Measurements from ENCODE around the gene CIT.
"Not testable (repeated sequence)": the region's sequence is repeated elsewhere in the genome, so short reads cannot be mapped to it uniquely, and the experiment has no call there.

Gene CIT

GRCh38 chr12:119876761-119877638 is at the start of gene CIT:
TSS of gene CIT (minus strand) at chr12:119877320. CDS start at chr12:119876168, 1,152 bp downstream.
- peak; percentile 94 for DNase-seq

GRCh38 chr12:119925269-119925668 is 48.1 kb upstream of the CIT start:
- no peak for DNase-seq

GRCh38 chr12:119920064-119920463 is 42.9 kb upstream of the CIT start:
- no peak for DNase-seq

GRCh38 chr12:119915894-119916510 is 38.9 kb upstream of the CIT start:
- no peak for DNase-seq

- DNase-seq, result no peak
These were observed 37.5 kb upstream of the CIT start for GRCh38 chr12:119914666-119915065.

GRCh38 chr12:119913536-119914330 is 36.6 kb upstream of the CIT start:
- DNase-seq, result no peak

- no peak for DNase-seq
These were observed 34.1 kb upstream of the CIT start for GRCh38 chr12:119911182-119911581.

GRCh38 chr12:119910586-119910985 is 33.5 kb upstream of the CIT start:
- no peak for DNase-seq

- peak; percentile 81 for DNase-seq
These were observed 25.0 kb upstream of the CIT start for GRCh38 chr12:119902084-119902509.

GRCh38 chr12:119901670-119902069 is 24.6 kb upstream of the CIT start:
- no peak for DNase-seq

- no peak for DNase-seq
These were observed 17.8 kb upstream of the CIT start for GRCh38 chr12:119894916-119895315.

GRCh38 chr12:119892611-119893010 is 15.5 kb upstream of the CIT start:
- not testable (repeated sequence) for DNase-seq

GRCh38 chr12:119885549-119885948 is 8.4 kb upstream of the CIT start:
- DNase-seq, result no peak

- not testable (repeated sequence) for DNase-seq
These were observed 6.7 kb upstream of the CIT start for GRCh38 chr12:119883791-119884190.

GRCh38 chr12:119883237-119883636 is 6.1 kb upstream of the CIT start:
- DNase-seq, result no peak

GRCh38 chr12:119877639-119877948 is 474 bp upstream of the CIT start:
- no peak for DNase-seq

- DNase-seq, result no peak
These were observed 6.7 kb downstream of the CIT start for GRCh38 chr12:119870457-119870856.

GRCh38 chr12:119869720-119870119 is 7.4 kb downstream of the CIT start:
- DNase-seq, result no peak

GRCh38 chr12:119868992-119869391 is 8.1 kb downstream of the CIT start:
- DNase-seq, result no peak

GRCh38 chr12:119864591-119864990 is 12.5 kb downstream of the CIT start:
- DNase-seq, result no peak

- DNase-seq, result no peak
These were observed 17.9 kb downstream of the CIT start for GRCh38 chr12:119859241-119859640.

GRCh38 chr12:119857041-119857591 is 20.0 kb downstream of the CIT start:
- DNase-seq, result no peak

- DNase-seq, result no peak
These were observed 26.8 kb downstream of the CIT start for GRCh38 chr12:119850330-119850729.

All from stimulated activated CD4-positive, alpha-beta T cell treated with anti-CD3 and anti-CD28 coated beads, Interleukin-15, amount 100 ng/mL, for 24 hours (primary cell).